ENCODE measurements around the gene NCCRP1. TPM values are rescaled to one million over a fixed set of nuclear protein-coding genes. Genes with fewer than 3 reads are reported as not detected.
A peak's percentile ranks its signal among the peaks of the same experiment; 100 is the strongest.

The NCCRP1 gene
- total and polyA plus RNA-seq, 4 donors: 0.05 to 0.97 (median 0.17) TPM

DNA sequence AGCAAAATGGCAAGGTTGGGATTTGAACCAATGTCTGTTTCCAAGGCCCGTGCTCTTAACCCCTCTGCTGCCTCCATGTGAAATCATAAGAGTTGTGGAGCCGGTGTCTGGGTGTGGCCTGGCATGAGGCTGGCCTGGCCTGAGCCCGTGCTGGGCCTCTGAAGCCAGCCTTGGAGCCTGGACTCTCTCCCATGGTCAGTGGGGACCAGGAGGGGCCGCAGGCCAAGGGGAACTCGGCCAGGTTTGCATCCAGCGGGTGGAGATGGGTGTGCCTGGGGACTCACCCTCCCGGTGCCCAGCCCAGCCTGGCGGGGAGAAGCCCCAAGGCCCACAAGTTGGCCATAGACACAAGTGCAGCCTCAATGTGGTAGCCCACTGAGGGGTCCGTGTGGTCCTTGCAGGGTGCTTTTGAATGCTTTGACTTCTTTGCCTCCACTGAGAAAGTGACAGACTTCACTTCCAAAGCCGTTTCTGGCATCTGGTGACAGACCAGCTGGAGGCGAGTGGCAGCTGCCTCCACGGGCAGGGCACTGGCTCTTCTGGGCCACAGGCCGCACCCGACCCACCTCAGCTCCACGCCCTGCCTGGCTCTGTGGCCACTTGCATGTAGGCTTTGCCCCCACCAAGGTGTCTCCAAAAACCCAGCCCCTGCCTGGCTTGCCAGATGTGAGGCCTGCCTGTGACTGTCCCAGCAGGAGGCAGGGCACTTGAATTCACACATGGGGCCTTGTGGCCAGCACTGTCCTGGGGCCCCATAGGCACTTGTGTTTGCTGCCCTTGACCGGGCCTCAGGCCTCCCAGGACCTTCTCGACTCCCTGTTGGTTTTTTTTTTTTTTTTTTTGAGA is 26.2 kb upstream of the NCCRP1 start:
- Histone ChIP-seq H3K9ac (ENCODE audit: insufficient read depth in 1 of 2, low read length in 2 of 2) (no peak overlapping the region), H3K27ac (ENCODE audit: low read depth in 1 of 2, low read length in 1 of 2) (peak overlapping the region in 1 of 2 donors; percentile 17), H3K36me3 (ENCODE audit: control insufficient read depth in 4 of 4, insufficient read depth in 4 of 4, low read length in 4 of 4) (peaks cover 0 to 51% (median 4%) of the 10 kb centered on the region in 4 donors), H3K4me3 (no peak overlapping the region), H3K4me1 (ENCODE audit: control insufficient read depth in 5 of 5, insufficient read depth in 5 of 5, low read length in 5 of 5) (peaks cover 2 to 29% (median 16%) of the 10 kb centered on the region in 5 donors), H3K27me3 (ENCODE audit: control insufficient read depth in 3 of 3, insufficient read depth in 3 of 3, low read length in 2 of 3) (no peaks in the 10 kb centered on the region), H3K9me3 (ENCODE audit: control insufficient read depth in 4 of 4, insufficient read depth in 3 of 4, low read length in 3 of 4) (no peaks in the 10 kb centered on the region)
- DNase-seq: no peak
- TF ChIP-seq, protein P1, sequence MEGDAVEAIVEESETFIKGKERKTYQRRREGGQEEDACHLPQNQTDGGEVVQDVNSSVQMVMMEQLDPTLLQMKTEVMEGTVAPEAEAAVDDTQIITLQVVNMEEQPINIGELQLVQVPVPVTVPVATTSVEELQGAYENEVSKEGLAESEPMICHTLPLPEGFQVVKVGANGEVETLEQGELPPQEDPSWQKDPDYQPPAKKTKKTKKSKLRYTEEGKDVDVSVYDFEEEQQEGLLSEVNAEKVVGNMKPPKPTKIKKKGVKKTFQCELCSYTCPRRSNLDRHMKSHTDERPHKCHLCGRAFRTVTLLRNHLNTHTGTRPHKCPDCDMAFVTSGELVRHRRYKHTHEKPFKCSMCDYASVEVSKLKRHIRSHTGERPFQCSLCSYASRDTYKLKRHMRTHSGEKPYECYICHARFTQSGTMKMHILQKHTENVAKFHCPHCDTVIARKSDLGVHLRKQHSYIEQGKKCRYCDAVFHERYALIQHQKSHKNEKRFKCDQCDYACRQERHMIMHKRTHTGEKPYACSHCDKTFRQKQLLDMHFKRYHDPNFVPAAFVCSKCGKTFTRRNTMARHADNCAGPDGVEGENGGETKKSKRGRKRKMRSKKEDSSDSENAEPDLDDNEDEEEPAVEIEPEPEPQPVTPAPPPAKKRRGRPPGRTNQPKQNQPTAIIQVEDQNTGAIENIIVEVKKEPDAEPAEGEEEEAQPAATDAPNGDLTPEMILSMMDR (IDR thresholded peaks at IDR 0.05; ENCODE audit: control extremely low read depth, extremely low read depth): no peak
- 77 to 90% methylated on average over 17 of the region's 17 CpGs for WGBS, 2 donors
- no peak for ATAC-seq (ENCODE audit: insufficient read depth, low FRiP score)

DNA sequence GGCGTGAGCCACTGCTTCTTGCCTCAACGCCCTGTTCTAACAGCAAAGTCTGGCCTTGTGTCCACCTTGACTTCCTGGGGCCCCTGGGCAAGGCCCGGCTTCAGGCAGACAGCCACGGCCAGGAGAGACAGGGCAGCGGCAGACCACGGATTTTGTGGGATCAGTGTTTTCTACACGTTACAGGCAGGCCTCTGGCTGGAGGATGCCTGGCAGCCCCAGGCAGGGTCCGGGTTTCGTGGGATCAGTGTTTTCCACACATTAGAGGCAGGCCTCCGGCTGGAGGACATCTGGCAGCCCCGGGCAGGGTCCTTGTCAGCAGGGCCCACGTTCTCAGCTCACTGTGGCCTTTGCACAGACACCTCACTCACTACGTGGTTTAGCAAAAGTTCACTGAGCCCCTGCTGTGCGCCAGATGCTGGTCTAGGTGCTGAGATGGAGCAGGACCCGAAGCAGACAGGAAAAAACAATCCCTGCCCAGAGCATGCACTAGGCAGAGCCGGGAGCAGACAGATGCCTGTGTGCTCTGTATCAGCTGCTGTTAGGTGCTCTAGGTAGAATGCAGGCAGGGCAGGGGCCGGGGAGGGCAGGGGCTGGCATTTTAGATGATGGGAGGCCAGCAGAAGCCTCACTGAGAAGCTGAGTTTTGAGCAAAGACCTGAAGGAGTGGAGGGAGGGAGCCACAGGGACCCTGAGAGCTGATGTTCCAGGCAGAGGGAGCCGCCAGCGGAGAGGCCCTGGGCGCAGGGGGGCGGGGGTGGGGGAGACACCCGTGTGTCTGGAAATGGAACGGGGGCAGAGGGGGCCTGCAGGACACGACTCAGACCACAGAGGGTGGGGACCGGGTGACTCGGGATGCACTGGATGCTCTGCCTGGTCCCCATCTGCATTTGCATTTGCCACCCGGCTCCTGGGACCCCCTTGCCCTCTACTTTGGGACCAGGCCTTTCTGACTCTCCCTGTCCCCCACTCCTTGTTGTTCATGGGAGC is 25.0 kb upstream of the NCCRP1 start:
- TF ChIP-seq, protein P1 (IDR thresholded peaks at IDR 0.05; ENCODE audit: control extremely low read depth, extremely low read depth): no peak
- DNase-seq (no peak), ATAC-seq (ENCODE audit: insufficient read depth, low FRiP score) (no peak)
- peaks cover 0 to 19% (median 13%) of the 10 kb centered on the region in 5 donors for H3K4me1 ChIP-seq (ENCODE audit: control insufficient read depth in 5 of 5, insufficient read depth in 5 of 5, low read length in 5 of 5)
- 84% methylated on average over 25 to 27 of the region's 27 CpGs for WGBS, 2 donors
- no peaks in the 10 kb centered on the region for H3K27me3 ChIP-seq (ENCODE audit: control insufficient read depth in 3 of 3, insufficient read depth in 3 of 3, low read length in 2 of 3)
- H3K36me3 ChIP-seq (ENCODE audit: control insufficient read depth in 4 of 4, insufficient read depth in 4 of 4, low read length in 4 of 4): peaks cover 0 to 62% (median 7%) of the 10 kb centered on the region in 4 donors
- no peaks in the 10 kb centered on the region for H3K9me3 ChIP-seq (ENCODE audit: control insufficient read depth in 4 of 4, insufficient read depth in 3 of 4, low read length in 3 of 4)
- H3K9ac ChIP-seq (ENCODE audit: insufficient read depth in 1 of 2, low read length in 2 of 2): no peak overlapping the region
- no peak overlapping the region for H3K4me3 ChIP-seq
- H3K27ac ChIP-seq (ENCODE audit: low read depth in 1 of 2, low read length in 1 of 2): no peak overlapping the region

DNA sequence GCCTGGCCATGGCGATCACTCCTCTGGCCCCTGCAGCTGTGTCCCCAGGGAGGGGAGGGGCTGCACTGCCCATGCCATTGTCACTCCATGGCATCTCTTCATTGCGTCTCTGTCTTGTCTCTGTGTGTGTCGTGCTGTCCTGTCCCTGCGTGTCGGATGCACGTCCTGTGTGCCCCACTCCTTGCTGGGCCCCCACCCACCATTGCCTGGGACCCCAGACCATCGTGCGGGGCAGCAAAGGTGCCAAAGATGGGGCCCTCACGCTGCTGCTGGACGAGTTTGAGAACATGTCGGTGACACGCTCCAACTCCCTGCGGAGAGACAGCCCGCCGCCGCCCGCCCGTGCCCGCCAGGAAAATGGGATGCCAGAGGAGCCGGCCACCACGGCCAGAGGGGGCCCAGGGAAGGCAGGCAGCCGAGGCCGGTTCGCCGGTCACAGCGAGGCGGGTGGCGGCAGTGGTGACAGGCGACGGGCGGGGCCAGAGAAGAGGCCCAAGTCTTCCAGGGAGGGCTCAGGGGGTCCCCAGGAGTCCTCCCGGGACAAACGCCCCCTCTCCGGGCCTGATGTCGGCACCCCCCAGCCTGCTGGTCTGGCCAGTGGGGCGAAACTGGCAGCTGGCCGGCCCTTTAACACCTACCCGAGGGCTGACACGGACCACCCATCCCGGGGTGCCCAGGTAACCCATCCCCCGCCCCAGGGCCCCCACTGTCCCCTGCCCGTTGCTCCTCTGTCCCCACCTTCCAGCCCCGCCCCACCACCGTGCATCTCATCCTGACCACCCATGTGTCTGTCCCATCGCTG is 23.9 kb upstream of the NCCRP1 start:
- Histone ChIP-seq H3K27ac (ENCODE audit: low read depth in 1 of 2, low read length in 1 of 2) (no peak overlapping the region), H3K4me1 (ENCODE audit: control insufficient read depth in 5 of 5, insufficient read depth in 5 of 5, low read length in 5 of 5) (peaks cover 0 to 12% (median 1%) of the 10 kb centered on the region in 5 donors), H3K36me3 (ENCODE audit: control insufficient read depth in 4 of 4, insufficient read depth in 4 of 4, low read length in 4 of 4) (peaks cover 0 to 73% (median 7%) of the 10 kb centered on the region in 4 donors), H3K9ac (ENCODE audit: insufficient read depth in 1 of 2, low read length in 2 of 2) (no peak overlapping the region), H3K9me3 (ENCODE audit: control insufficient read depth in 4 of 4, insufficient read depth in 3 of 4, low read length in 3 of 4) (no peaks in the 10 kb centered on the region), H3K27me3 (ENCODE audit: control insufficient read depth in 3 of 3, insufficient read depth in 3 of 3, low read length in 2 of 3) (no peaks in the 10 kb centered on the region), H3K4me3 (no peak overlapping the region)
- 91 to 95% methylated on average over 42 to 45 of the region's 45 CpGs for WGBS, 2 donors
- TF ChIP-seq, protein P1 (IDR thresholded peaks at IDR 0.05; ENCODE audit: control extremely low read depth, extremely low read depth): no peak
- no peak for ATAC-seq (ENCODE audit: insufficient read depth, low FRiP score)
- no peak for DNase-seq
